H9 (cell line): ENCODE measurements around the gene MYO18B. TPM values are rescaled to one million over a fixed set of nuclear protein-coding genes. Genes with fewer than 3 reads are reported as not detected.

ENCODE experiments used
- DNase-seq: peaks from one replicate; pipeline ENCODE4 v3.0.0-alpha.2; 2017
- H2AFZ ChIP-seq: one replicate; pipeline ENCODE4 v1.6.1; 2013; ENCODE audit warnings: mild to moderate bottlenecking, low read length, control low read depth, moderate library complexity
- H2AK5ac ChIP-seq: 2 replicates; pipeline ENCODE4 v1.6.1; 2013; ENCODE audit warnings: low read length, control low read depth, mixed read lengths; ENCODE audit not compliant: insufficient read length
- H2BK120ac ChIP-seq: one replicate; pipeline ENCODE4 v1.6.1; 2013; ENCODE audit warnings: low read depth, mild to moderate bottlenecking, low read length, control low read depth, inconsistent platforms; ENCODE audit not compliant: poor library complexity, severe bottlenecking
- H2BK12ac ChIP-seq: 2 replicates; pipeline ENCODE4 v1.6.1; 2013; ENCODE audit warnings: low read length, control low read depth, mixed read lengths, low read depth; ENCODE audit not compliant: insufficient read length
- H2BK15ac ChIP-seq: 2 replicates; pipeline ENCODE4 v1.6.1; 2013; ENCODE audit warnings: low read depth, low read length, control low read depth
- H2BK20ac ChIP-seq: one replicate; pipeline ENCODE4 v1.6.1; 2013; ENCODE audit warnings: low read depth, mild to moderate bottlenecking, low read length, control low read depth, inconsistent platforms; ENCODE audit not compliant: poor library complexity, severe bottlenecking
- H2BK5ac ChIP-seq: 2 replicates; pipeline ENCODE4 v1.6.1; 2013; ENCODE audit warnings: low read length, control low read depth, mixed read lengths; ENCODE audit not compliant: insufficient read length
- H3K14ac ChIP-seq: 2 replicates; pipeline ENCODE4 v1.6.1; 2013; ENCODE audit warnings: low read length, control low read depth; ENCODE audit not compliant: insufficient read depth
- H3K18ac ChIP-seq: 2 replicates; pipeline ENCODE4 v1.6.1; 2013; ENCODE audit warnings: low read depth, mild to moderate bottlenecking, mixed read lengths, low read length, control low read depth; ENCODE audit not compliant: insufficient read length
- H3K23ac ChIP-seq: 2 replicates; pipeline ENCODE4 v1.6.1; 2013; ENCODE audit warnings: low read length, control low read depth, mixed read lengths, low read depth; ENCODE audit not compliant: insufficient read length
- H3K23me2 ChIP-seq: 2 replicates; pipeline ENCODE4 v1.6.1; 2013; ENCODE audit warnings: low read depth, mild to moderate bottlenecking, mixed read lengths, low read length, control low read depth; ENCODE audit not compliant: insufficient read length, poor library complexity, severe bottlenecking
- H3K27ac ChIP-seq: 2 replicates; pipeline ENCODE4 v1.5.1; 2013; ENCODE audit warnings: low read length, control low read depth, mixed read lengths, low read depth; ENCODE audit not compliant: insufficient read length
- H3K27me3 ChIP-seq: 2 replicates; pipeline ENCODE4 v1.6.1; 2013; ENCODE audit warnings: low read length, control low read depth, inconsistent platforms; ENCODE audit not compliant: insufficient read depth
- H3K4ac ChIP-seq: 2 replicates; pipeline ENCODE4 v1.6.1; 2013; ENCODE audit warnings: low read depth, mild to moderate bottlenecking, control low read depth, inconsistent platforms, low read length, moderate library complexity
- H3K4me1 ChIP-seq: 2 replicates; pipeline ENCODE4 v1.6.1; 2013; ENCODE audit warnings: low read length, control low read depth, inconsistent platforms; ENCODE audit not compliant: insufficient read depth
- H3K4me2 ChIP-seq: 2 replicates; pipeline ENCODE4 v1.6.1; 2013; ENCODE audit warnings: low read length, control low read depth, mixed read lengths; ENCODE audit not compliant: insufficient read length, insufficient read depth
- H3K56ac ChIP-seq: 2 replicates; pipeline ENCODE4 v1.6.1; 2013; ENCODE audit warnings: low read depth, mild to moderate bottlenecking, mixed read lengths, low read length, control low read depth; ENCODE audit not compliant: insufficient read length
- H3K79me1 ChIP-seq: 2 replicates; pipeline ENCODE4 v1.6.1; 2013; ENCODE audit warnings: low read depth, mild to moderate bottlenecking, moderate library complexity, low read length, control low read depth, inconsistent platforms; ENCODE audit not compliant: insufficient read depth, poor library complexity, severe bottlenecking
- H3K79me2 ChIP-seq: 2 replicates; pipeline ENCODE4 v1.6.1; 2013; ENCODE audit warnings: low read length, control low read depth, inconsistent platforms; ENCODE audit not compliant: insufficient read depth
- H3K9ac ChIP-seq: 2 replicates; pipeline ENCODE4 v1.6.1; 2013; ENCODE audit warnings: low read length, control low read depth, mixed read lengths; ENCODE audit not compliant: insufficient read length; ENCODE audit errors: extremely low read depth
- H3K9me3 ChIP-seq: one replicate; pipeline ENCODE4 v1.6.1; 2013; ENCODE audit warnings: low read depth, low read length, inconsistent platforms; ENCODE audit not compliant: control insufficient read depth
- H3T11ph ChIP-seq: one replicate; pipeline ENCODE4 v1.6.1; 2013; ENCODE audit warnings: mild to moderate bottlenecking, low read length, control low read depth, inconsistent platforms
- H4K20me1 ChIP-seq: one replicate; pipeline ENCODE4 v1.6.1; 2013; ENCODE audit not compliant: control insufficient read depth, insufficient read length, insufficient read depth
- H4K5ac ChIP-seq: 2 replicates; pipeline ENCODE4 v1.6.1; 2013; ENCODE audit warnings: low read depth, mild to moderate bottlenecking, mixed read lengths, low read length, control low read depth; ENCODE audit not compliant: insufficient read length
- H4K8ac ChIP-seq: replicated peaks from 2 replicates; pipeline ENCODE4 v1.6.1; 2013; ENCODE audit warnings: low read length, control low read depth, mixed read lengths, low read depth; ENCODE audit not compliant: insufficient read length
- H4K91ac ChIP-seq: 2 replicates; pipeline ENCODE4 v1.6.1; 2013; ENCODE audit warnings: low read depth, mild to moderate bottlenecking, moderate library complexity, mixed read lengths, low read length, control low read depth; ENCODE audit not compliant: insufficient read length
- H3K27ac Mint-ChIP-seq, 3 experiments: 2 replicates in 2 of 3; 3 replicates in 1 of 3; pipeline ENCODE4 v1.8.0; 2020 to 2021; ENCODE audit warnings: mixed read lengths in 3 of 3, mild to moderate bottlenecking in 1 of 3, moderate library complexity in 1 of 3
- H3K27me3 Mint-ChIP-seq: 2 replicates; pipeline ENCODE4 v1.8.0; 2021; ENCODE audit warnings: low read depth, mild to moderate bottlenecking, moderate library complexity, mixed read lengths
- H3K36me3 Mint-ChIP-seq, 3 experiments: 2 replicates in 2 of 3; 3 replicates in 1 of 3; pipeline ENCODE4 v1.8.0; 2020 to 2021; ENCODE audit warnings: low read depth in 3 of 3, mixed read lengths in 3 of 3; ENCODE audit not compliant: insufficient read depth in 1 of 3
- H3K4me1 Mint-ChIP-seq, 2 experiments: 2 replicates each; pipeline ENCODE4 v1.8.0; 2020; ENCODE audit warnings: mixed read lengths in 2 of 2
- H3K4me3 Mint-ChIP-seq, 2 experiments: 2 replicates in 1 of 2; 3 replicates in 1 of 2; pipeline ENCODE4 v1.8.0; 2020 to 2021; ENCODE audit warnings: mild to moderate bottlenecking in 2 of 2, mixed read lengths in 2 of 2, moderate library complexity in 1 of 2
- H3K9me3 Mint-ChIP-seq, 2 experiments: 2 replicates in 1 of 2; 3 replicates in 1 of 2; pipeline ENCODE4 v1.8.0; 2020; ENCODE audit warnings: mild to moderate bottlenecking in 2 of 2, mixed read lengths in 2 of 2, moderate library complexity in 1 of 2
- CTCF ChIP-seq: fragments of 200-600 bp; sonication (generic); conservative IDR thresholded peaks from 3 replicates; pipeline ENCODE4 v1.8.0; 2021; ENCODE audit warnings: antibody characterized with exemption, mild to moderate bottlenecking
- WGBS: extraction: QIAGEN DNeasy Blood & Tissue Kit; methylation state at CpG from one replicate; pipeline ENCODE4 v1.1.7; 2013; ENCODE audit warnings: missing lambda C conversion rate, low lambda C conversion rate, mixed read lengths; ENCODE audit not compliant: insufficient read length; ENCODE audit errors: extremely low coverage; 5-methylcytosine and 5-hydroxymethylcytosine counted together
- total RNA-seq: library from RNA; stranded (reverse); gene quantifications from 2 replicates; pipeline ENCODE4 v1.2.1, GENCODE V29; 2021

Gene MYO18B
- total RNA-seq, 1 experiment from 2014 or later: 0.46 TPM

GRCh38 chr22:25772288-25772687, 30.3 kb downstream of the MYO18B start:
- H3K23ac ChIP-seq: no peak overlapping the region
- Mint-ChIP-seq H3K4me1 (peaks cover 5 to 10% of the 10 kb centered on the region in 2 experiments), H3K27me3 (peaks cover 10% of the 10 kb centered on the region), H3K36me3 (no peaks in the 10 kb centered on the region), H3K27ac (no peak overlapping the region), H3K4me3 (no peak overlapping the region), H3K9me3 (no peaks in the 10 kb centered on the region)
- no peaks in the 10 kb centered on the region for H3K9me3 ChIP-seq
- H4K91ac ChIP-seq: no peak overlapping the region
- H3T11ph ChIP-seq: no peak overlapping the region
- no peaks in the 10 kb centered on the region for H4K20me1 ChIP-seq
- no peak overlapping the region for H3K56ac ChIP-seq
- no peak overlapping the region for H2AFZ ChIP-seq
- H3K27ac ChIP-seq: no peak overlapping the region
- no peaks in the 10 kb centered on the region for H3K23me2 ChIP-seq
- no peaks in the 10 kb centered on the region for H3K79me1 ChIP-seq
- H3K4ac ChIP-seq: no peak overlapping the region
- H3K18ac ChIP-seq: no peak overlapping the region
- no peak overlapping the region for H2BK20ac ChIP-seq
- no CpG with 5 or more reads among the region's 9 CpGs for whole genome bisulfite sequencing
- H3K79me2 ChIP-seq: no peaks in the 10 kb centered on the region
- H3K14ac ChIP-seq: no peak overlapping the region
- no peak for TF ChIP-seq CTCF
- H4K8ac ChIP-seq: no peak overlapping the region
- H3K9ac ChIP-seq: no peak overlapping the region
- no peak overlapping the region for H2BK15ac ChIP-seq
- H2BK120ac ChIP-seq: no peak overlapping the region
- no peak overlapping the region for H3K4me2 ChIP-seq
- no peaks in the 10 kb centered on the region for H3K4me1 ChIP-seq
- H2AK5ac ChIP-seq: no peak overlapping the region
- DNase-seq: no peak
- no peaks in the 10 kb centered on the region for H3K27me3 ChIP-seq
- H2BK5ac ChIP-seq: no peak overlapping the region
- no peak overlapping the region for H2BK12ac ChIP-seq
- no peak overlapping the region for H4K5ac ChIP-seq
